Measurements from ENCODE around the gene TRERF1.
A peak's percentile ranks its signal among the peaks of the same experiment; 100 is the strongest.

The TRERF1 gene

DNA sequence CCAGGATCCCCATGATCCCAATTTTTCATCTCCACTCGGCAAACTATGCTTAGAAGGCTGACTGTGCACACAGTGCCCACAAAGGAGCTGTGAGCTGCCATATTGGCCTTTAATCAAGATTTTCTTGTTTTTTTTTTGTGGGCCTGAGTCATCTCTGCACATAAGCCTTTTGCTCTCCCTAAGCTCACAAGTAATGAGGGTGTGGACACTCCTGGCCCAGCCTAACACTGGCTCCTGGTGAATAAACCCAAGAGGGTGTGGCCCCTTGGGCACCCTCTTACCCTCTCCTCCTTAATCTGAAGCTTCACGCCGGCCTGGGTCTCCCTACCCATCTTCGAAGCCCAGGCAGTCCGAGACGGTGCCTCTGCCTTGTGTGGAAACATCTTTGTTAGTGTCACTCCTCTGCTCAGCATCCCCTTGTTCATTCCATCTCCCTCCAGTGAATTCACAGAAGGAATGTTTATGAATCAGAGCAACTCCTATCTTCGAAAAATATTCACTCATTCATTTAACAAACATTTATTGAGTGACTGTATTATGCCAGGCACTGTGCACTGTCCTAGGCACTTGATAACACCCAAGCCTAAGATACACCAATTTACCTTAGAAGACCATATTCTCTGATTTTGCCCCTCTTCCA lies 211.9 kb downstream of the TRERF1 start:
- no peak for DNase-seq

DNA sequence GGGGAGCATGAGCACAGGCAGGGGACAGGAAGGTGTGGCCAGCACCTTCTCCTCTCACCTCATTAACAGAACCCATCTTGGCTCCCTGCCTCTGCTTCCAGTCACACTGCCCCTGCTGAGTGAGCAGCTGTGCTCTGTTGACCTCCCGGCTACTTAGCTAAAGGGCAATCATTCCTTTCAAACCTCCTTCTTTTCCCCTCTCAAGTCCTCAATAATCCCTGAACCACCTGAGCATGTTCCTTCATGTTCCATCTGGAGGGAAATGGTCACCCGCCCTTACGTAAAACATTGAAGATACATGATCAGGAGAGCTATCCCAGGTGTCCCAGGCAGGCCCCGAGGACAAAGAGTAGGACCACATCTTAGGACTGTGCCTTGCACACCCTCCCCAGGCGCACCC lies 212.4 kb downstream of the TRERF1 start:
- no peak for DNase-seq

DNA sequence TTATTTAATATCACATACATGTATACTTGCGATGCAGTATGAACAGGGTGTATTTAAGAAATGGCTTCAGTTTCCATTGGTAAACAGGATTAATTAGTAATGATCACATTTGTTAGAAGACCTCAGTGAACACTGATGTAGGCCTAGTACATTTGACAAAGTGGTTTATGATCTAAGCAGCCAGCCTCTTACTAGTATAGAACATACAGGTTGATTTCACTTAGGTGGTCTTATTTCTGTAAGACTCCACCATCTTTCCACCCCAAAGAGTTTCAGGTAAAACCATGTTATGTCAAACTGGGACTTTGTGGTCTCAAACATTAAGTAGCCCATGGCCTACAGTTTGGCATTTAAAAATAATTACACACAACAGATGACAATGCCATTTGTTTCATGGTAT lies 213.9 kb downstream of the TRERF1 start:
- DNase-seq: no peak

DNA sequence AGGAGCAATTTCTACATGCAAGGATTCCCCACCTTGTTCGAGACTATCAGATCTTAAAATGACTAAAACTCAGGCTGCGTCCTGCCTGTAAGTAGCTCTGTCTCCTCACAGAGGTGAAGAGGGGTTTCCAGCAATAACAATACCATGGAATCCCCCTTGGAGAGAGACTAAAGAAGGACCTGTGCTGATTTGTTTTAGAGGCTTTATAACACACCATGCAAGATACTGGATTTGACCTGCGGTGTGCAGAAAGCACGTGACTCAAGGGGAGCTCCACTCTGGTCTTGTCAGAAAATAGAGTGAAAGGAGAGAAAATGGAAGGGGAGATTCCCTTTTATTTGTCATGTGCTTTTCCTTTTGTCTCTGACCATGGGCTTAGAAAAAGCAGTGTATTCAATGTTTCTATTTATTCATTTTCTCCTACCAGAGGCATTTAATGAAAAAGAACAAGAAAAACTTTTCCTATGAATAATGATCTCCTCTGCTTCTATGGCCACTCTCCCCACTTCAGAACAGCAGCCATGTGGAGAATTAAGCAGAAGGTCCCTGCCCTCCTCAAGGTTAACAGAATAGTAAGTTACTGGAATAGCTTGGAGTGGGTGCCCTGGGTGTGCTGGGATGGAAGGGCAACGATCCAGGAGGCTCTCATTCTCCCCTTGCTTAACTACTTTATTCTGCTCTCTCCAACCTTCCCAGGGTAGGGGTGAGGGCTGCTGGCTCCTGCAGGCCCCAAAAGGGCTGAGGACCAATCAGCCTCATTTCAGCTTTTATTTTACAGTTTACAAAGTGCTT lies 214.8 kb downstream of the TRERF1 start:
- DNase-seq: no peak

DNA sequence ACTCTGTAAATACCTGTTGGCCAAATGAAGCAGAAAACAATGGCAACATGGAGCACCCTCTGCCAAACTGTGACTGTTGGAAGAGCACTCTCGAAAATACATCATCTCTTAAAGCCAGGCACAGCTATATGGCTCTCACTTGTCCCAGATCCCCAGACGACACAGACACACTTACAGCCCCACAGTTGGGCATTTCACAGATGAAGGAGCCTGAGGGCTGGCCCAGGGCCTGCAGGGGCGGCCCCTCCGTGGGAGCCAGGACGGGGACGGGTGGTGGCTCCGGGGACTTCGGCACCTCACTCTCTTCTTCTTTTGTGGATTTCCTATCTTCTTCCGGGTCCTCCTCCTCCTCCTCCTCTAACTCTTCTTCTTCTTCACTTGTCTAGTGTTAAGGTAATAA lies 215.7 kb downstream of the TRERF1 start:
- DNase-seq: no peak

DNA sequence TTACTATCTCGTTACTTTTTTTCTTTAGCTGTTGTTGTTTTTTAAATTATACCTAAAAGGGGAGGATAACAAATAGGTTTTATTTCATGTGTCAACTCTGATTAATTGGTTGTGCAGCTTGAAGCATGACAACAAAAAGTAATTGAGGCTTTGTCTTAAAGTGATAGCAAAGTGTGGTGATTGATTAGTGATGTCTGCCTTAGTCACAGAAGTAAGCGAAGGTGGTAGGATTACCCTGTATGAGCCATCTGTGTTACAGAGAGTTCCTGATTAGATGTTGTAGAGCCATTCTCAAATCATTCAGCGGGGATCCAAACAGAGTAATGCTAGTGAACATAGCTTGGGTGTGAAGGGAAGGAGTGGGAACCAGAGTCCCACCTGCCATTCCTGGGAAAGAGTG lies 219.7 kb downstream of the TRERF1 start:
- DNase-seq: no peak

DNA sequence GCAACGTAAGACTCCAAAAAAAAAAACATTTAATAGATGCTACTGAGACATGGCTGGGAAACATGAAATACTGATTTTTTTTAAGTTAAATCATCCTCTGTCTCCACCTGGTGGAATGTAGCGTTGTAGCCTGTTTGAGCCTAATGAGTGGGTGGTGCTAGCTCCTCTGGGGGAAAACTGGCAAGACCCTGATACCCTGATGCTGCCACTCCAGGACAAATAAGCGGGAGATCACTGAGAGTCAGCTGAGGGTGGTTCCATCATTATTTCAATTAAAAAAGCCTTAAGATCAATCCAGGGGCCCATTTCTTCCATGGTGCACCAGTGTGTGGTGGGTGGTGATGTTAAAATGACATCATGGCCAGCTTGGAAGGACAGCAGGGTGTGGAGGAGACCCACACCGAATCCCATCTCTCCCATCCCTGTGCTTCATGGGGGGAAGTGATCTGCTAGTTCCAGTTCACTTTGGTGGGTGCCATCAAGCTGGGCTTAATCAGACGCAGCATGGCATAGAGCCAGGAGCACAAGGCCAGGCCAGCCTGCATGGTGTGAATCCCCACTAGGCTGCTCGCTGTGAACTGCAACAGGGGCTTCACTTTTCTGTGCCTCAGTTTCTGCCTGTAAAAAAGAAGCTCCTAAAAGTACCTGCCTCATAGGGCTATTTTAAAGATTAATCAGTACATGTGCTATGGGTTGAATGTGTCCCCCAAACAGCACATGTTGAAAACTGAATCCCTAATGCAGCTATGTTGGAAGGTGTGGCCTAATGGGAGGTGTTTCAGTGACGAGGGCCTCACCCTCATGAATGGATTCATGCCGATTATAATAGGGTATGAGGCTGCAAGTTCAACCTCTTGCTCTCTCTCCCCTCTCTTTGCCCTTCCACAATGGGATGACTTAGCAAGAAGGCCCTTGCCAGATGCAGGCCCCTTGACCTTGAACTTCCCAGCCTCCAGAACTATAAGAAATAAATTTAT lies 221.1 kb downstream of the TRERF1 start:
- DNase-seq: no peak

DNA sequence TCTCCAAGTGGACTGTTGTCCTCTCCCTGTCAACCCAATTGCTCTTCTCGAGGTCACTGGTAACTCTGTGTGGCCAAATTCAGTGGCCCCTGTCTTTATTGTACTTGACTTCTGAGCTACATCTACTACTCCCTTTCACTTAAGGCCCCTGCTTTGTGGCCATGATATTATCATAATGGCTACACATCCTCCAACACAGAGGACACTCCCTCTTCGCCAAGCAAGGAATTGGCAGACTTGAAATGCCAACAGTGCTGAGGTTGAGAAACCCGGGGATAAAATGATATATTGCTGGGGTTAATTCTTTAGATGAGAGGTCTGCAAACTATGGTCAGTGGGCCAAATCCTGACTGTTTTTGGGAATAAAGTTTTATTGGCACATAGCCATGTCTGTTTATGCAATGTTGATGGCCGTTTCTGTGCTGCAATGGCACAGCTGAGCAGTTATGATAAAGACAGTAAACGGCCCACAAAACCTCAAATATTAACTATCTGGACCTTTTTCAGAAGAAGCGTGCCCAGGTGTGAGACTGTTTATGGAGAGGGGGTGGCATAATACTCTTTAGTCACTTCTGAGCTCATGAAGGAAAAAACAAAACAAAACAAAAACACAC lies 222.1 kb downstream of the TRERF1 start:
- no peak for DNase-seq

DNA sequence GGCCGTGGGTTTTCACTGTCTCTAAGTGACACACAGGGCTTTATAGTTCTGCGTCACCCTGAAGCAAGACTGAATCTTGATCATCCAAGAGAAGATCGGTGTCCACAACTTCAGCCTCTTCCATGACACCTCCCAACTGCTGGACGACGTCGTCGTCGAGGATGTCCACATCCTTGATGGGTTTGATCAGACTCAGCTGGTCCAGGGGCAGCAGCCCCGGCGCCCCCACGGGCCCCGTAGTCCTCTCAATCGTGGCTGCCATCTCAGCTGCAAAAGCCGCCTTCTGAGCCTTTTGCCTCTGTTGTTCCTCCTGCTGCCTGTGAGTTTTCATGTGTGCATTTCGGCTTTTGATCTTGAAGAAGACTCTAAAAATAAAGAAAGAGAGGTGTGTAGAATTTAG lies 223.4 kb downstream of the TRERF1 start:
- DNase-seq: no peak

DNA sequence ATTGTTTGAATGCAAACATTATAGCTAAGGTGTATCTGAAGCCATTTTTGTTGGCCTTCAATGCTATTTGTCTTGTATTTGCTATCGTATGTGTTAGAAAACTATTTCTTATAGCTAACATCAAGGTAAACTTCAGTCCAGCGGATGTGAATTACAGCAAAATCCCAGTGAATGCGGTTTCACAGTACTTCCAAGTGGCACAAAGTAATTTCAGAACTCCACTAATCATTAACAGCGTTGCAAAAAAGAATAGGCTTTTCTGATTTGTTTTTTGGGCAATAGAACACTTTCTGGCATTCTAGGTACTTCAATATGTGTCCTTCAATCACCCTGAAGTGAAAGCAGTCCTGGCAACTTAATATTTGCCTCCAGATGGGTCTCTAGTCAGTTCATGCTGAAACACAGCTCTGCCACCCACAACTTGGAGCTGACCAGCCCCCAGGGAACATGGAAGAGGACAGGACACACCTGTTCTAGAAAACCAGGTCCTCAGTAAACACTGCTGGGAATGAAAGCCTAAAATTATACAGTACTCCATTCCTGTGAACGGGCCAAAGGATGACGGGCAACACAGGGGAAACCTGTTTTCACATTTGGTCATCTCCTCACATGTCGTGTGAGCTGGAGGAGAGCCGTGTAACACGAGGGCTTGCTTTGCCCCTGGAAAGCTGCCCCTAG lies 224.4 kb downstream of the TRERF1 start:
- no peak for DNase-seq

DNA sequence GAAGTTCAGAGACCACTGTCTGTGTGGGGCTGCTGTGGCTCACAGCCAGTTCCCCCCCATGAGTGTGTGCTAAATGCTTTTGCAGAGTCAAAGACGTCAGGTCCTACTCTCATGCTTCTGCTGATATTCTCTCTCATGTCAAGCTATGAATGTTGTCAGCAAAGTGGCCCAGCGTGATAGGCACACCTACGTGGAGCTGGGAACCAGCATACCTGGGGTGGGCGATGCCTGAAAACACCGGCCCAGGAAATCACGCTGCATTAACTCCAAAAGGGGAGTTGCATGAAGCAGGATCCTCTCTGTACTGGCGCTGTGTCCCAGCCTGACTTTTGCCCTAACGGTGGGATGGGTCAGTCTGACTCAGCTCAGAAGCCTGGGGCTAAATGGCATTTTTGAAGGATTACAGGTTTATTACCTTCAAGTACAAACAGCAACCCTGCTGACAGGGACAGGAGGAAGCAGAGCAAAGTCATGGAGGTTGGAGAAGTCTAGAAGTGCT lies 225.0 kb downstream of the TRERF1 start:
- no peak for DNase-seq

DNA sequence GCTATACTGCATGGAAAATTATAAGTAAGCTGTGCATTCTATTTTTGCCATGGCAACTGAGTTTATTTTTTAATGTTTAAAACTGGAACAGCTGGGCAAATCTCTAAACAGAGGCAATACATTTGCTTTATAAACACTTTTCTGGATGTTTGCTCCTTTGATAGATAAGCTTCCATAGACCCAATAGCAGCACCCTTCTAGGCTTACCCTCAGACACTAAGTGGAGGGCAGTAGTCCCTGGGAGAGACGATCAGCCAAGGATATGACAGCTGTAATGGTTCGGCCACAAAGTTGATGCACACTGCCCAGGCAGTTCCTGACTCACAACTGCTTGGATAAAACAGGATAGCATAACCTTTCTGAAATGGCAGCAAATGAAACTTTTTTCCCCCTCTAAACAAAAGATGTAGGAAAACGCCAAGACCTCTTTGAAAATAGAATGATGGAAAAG lies 225.5 kb downstream of the TRERF1 start:
- DNase-seq: no peak

DNA sequence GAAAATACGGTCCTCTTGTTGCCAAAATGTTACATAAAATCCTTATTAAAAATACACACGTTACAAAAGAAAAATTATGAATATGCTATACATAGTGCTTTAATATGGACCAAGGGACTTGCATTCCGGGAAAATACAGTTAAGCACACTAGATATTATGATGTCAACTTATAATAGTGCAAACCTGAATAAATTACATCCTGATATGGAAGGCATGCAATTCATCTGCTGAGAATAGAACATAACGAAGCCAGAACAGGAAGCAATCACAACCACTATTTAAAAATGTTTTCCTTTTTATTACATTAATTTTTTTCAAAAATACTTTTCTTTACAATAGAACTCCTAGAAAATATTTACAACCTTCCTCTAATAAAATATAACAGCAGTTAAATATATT lies 226.3 kb downstream of the TRERF1 start:
- no peak for DNase-seq

DNA sequence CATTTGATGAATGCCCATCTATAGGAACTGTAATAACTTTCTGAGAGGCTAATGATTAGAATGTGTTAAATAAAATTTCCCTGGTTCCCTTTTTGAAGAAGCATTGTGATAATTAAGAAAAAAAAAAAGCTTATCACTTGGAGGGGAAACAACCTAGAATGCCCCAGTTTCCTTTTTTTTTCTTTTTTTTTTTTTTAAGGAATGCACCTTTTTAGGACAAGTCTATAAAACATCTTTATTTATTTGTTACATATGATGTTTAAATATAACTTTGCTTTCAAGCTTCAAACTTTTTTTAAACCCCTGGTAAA lies 226.7 kb downstream of the TRERF1 start:
- no peak for DNase-seq

DNA sequence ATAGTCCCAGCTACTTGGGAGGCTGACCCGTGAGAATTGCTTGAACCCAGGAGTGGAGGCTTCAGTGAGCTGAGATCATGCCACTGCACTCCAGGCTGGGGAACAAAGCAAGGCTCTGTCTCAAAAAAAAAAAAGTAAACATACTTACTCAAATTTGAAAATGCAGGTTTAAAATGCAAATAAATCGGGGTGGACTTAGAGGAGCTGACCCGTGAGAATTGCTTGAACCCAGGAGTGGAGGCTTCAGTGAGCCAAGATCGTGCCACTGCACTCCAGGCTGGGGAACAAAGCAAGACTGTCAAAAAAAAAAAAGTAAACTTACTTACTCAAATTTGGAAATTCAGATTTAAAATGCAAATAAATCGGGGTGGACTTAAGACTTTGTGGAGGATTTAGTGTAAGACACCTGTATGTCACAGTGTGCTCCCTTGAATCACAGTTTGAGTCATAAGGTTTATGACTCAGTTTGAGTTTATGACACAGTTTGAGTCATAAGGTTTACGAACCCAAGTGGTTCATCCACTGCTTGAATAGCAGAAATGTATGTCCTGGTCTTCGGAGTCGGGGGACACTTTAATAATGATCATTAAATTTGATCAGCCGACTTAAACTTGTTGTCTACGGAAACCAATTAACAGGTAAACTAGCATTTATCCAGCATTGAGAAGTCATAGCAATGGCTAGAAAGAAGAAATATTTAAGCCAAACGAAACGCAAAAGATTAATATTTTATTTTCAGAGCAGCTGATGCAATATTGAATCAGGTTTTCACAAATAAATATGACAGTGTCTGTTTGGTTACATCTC lies 227.3 kb downstream of the TRERF1 start:
- DNase-seq: no peak

DNA sequence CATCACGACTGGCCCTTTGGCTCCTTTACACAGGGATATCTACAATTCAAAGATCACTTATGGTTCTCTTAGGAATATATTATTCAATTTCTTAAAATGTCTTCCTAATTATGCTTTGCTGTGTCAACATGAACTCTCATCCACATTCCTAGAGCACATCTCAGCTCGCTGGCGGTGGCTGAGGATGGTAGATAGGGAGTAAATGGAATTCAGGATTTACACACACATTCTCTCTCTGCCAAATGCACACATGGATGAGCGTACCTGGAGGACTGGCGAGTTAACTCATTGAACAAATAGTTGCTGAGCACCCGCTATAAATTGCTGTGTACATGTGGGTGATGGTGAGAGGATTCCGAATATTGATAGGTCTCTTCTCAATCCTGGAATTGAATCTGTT lies 229.3 kb downstream of the TRERF1 start:
- no peak for DNase-seq

DNA sequence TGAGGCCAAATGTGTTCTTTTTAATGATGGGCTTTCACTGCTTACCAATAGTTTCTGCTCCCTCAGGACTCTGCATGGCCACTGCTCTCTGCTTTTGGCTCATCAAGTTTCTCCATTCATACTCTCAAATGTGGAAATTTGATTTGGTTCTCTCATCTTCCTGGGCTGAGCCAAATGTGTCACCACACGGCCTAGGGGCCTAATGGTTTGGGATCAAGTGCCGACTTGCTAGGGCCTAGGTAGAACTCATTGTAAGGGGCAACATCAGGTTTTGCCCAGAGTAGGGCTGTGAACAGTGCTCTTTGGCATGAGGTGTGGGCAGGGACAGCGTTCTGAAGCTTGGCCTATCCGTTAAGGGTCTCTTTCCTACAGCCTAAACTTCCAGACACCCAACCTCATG lies 230.2 kb downstream of the TRERF1 start:
- DNase-seq: no peak

DNA sequence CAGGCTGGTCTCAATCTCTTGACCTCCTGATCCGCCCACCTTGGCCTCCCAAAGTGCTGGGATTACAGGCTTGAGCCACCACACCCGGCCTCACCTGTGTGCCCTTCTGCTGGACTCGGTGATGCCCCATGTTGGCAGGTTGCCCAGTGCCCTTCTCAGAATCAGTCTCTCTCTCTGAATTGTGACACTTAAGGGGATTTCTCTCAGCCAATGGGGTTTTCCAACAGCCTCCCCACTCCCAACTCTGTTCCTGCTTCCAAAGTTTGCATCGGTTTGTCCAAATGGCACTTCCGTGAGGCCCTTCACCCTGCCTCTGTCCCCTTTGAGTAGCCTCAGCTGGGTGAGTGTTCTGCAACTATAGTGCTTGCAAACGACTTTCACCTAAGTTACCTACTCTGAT lies 230.9 kb downstream of the TRERF1 start:
- DNase-seq: no peak

DNA sequence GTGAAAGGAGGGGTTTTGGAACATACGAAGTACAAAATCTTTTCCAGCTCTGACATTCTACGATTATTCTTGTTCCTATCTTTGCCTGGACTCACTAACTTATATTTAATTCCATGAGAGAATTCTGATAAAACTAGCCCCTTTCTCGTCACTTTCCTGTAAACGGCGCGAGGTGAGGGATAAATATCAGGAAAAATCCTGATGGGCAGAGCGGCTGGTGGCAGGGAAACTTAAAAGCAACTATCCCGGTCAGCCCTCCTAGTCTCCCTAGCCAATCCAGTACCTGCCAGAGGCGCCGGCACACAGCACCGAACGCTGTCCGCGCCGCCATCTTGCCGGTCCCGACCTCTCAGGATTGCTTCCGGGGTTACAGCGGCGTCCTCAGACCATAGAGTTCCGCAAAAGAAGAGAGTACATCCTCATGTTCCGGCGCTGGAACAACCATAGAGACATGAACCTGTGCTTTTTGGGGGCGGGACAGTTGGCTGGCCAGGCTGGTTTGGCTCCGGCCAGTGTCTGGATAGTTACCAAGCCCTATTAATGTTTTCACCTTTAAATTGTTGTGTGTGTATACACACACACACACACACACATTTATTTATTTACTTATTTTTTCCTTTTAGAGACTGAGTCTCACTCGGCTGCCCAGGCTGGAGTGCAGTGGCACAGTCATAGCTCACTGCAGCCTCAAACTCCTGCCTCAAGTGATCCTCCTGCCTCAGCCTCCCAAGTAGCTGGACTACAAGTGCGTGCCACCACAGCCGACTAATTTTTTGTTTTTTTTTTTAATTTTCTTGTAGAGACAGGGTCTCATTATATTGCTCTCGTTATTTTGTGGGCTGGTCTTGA lies 234.0 kb downstream of the TRERF1 start, which contains the start of gene MRPS10:
MRPS10 (minus strand) TSS at position 343 of the 849 bp plus-strand sequence; CDS start at position 331, 12 bp downstream.
- DNase-seq: peak; percentile 85

DNA sequence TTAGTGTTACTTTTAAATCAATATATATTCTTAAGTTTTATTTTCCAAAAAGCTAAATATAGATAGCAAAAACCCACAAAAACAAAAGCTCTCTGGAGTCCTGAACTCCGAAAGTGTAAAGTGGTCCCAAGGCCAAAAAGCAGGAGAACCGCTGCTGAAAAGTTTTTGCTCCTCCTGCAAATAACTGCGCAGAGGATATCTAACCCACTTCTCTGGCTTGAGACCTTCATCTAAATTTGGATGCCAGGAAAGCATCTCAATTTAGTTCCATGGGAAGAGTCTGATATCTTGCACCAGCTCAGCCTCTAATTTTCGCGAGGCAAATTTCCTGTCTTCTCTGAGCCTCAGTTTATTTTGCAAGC lies 234.6 kb downstream of the TRERF1 start:
- DNase-seq: no peak
